ENCODE measurements around the gene AIDA.

The AIDA gene

GRCh38 chr1:222643606-222643937, 68.7 kb downstream of the AIDA start:
- DNase-seq, result no peak

- no peak for DNase-seq
Observed at GRCh38 chr1:222642468-222642867, 69.8 kb downstream of the AIDA start.

GRCh38 chr1:222641269-222641948, 70.9 kb downstream of the AIDA start:
- no peak for DNase-seq

GRCh38 chr1:222634180-222635013, 77.9 kb downstream of the AIDA start:
- peak; percentile 54 to 55 for DNase-seq

- DNase-seq, result no peak
Observed at GRCh38 chr1:222632749-222633148, 79.5 kb downstream of the AIDA start.

- DNase-seq, result no peak
Observed at GRCh38 chr1:222631611-222632208, 80.6 kb downstream of the AIDA start.

- no peak for DNase-seq
Observed at GRCh38 chr1:222629921-222630535, 82.3 kb downstream of the AIDA start.

- no peak for DNase-seq
Observed at GRCh38 chr1:222627232-222627631, 85.1 kb downstream of the AIDA start.

- DNase-seq, result no peak
Observed at GRCh38 chr1:222624214-222624613, 88.1 kb downstream of the AIDA start.

- no peak for DNase-seq
Observed at GRCh38 chr1:222623458-222623857, 88.8 kb downstream of the AIDA start.

- DNase-seq, result no peak
Observed at GRCh38 chr1:222622765-222623164, 89.5 kb downstream of the AIDA start.

- no peak for DNase-seq
Observed at GRCh38 chr1:222620566-222620965, 91.7 kb downstream of the AIDA start.

GRCh38 chr1:222618880-222619596, 93.3 kb downstream of the AIDA start:
- DNase-seq, result no peak

Measured in activated CD4-positive, alpha-beta T cell treated with anti-CD3 and anti-CD28 coated beads, Interleukin-2, amount 50 U/mL, for 4 hours (primary cell).